A549 (cell line): ENCODE results near the gene PRRC2B.

ENCODE experiments used
- BHLHE40 ChIP-seq: IDR thresholded peaks from 2 replicates; pipeline ENCODE4 v1.6.1; 2012; ENCODE audit warnings: low read depth, low read length, inconsistent platforms
- CBX8 ChIP-seq: fragments of 200-600 bp; sonication (generic); IDR thresholded peaks from 2 replicates; pipeline ENCODE4 v1.6.1; 2016
- EP300 ChIP-seq, 2 experiments: fragments of >200 bp; sonication (Bioruptor Twin); formaldehyde crosslinking; IDR thresholded peaks; 2 replicates in 1 of 2; 3 replicates in 1 of 2; pipeline ENCODE4 v1.6.1; 2016 to 2017
- ESRRA ChIP-seq: fragments of 150-350 bp; IDR thresholded peaks from 2 replicates; pipeline ENCODE4 v1.6.1; 2014; ENCODE audit warnings: mild to moderate bottlenecking, low read length, borderline replicate concordance
- MAFK ChIP-seq: fragments of 450-650 bp; IDR thresholded peaks from 2 replicates; pipeline ENCODE4 v1.6.1; 2014; ENCODE audit not compliant: partially characterized antibody
- MAX ChIP-seq: IDR thresholded peaks from 2 replicates; pipeline ENCODE4 v1.6.1; 2012
- NR3C1 ChIP-seq: fragments of >200 bp; sonication (Bioruptor Twin); formaldehyde crosslinking; IDR thresholded peaks from 3 replicates; pipeline ENCODE4 v1.6.1; 2017
- POLR2A ChIP-seq: IDR thresholded peaks from 2 replicates; pipeline ENCODE4 v1.6.1; 2012; ENCODE audit warnings: mild to moderate bottlenecking, low read length
- RCOR1 ChIP-seq: fragments of 150-350 bp; IDR thresholded peaks from 2 replicates; pipeline ENCODE4 v1.6.1; 2014; ENCODE audit warnings: antibody characterized with exemption, low read length, low read depth
- RFX5 ChIP-seq: fragments of 450-650 bp; IDR thresholded peaks from 2 replicates; pipeline ENCODE4 v1.7.1; 2014; ENCODE audit warnings: antibody characterized with exemption, mild to moderate bottlenecking, moderate library complexity
- ZSCAN20 ChIP-seq: fragments of 250-450 bp; sonication (Bioruptor Pico); IDR thresholded peaks from 2 replicates; pipeline ENCODE4 v1.8.0; 2022; ENCODE audit warnings: mild to moderate bottlenecking, moderate library complexity
- TF ChIP-seq, protein P1 (sequence below): fragments of >200 bp; sonication (Bioruptor Twin); formaldehyde crosslinking; IDR thresholded peaks from 3 replicates; pipeline ENCODE4 v1.5.1; 2016

DNA sequence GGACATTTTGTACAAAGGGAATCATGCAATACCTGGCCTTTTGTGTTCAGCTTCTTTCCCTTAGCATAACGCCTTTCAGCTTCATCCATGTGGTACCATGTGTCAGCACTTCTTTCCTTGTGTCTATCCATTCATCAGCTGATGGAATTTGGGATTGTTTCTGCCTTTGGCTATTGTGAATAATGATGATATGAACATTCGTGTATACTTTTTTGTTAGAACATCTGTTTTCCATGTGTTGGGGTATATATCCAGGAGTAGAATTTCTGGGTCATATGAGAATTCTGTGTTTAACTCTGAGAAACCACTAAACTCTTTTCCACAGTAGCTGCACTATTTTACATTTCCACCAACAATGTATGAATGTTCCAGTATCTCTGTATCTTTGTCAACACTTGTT lies 14.8 kb upstream of the PRRC2B start:
- TF ChIP-seq, protein P1, sequence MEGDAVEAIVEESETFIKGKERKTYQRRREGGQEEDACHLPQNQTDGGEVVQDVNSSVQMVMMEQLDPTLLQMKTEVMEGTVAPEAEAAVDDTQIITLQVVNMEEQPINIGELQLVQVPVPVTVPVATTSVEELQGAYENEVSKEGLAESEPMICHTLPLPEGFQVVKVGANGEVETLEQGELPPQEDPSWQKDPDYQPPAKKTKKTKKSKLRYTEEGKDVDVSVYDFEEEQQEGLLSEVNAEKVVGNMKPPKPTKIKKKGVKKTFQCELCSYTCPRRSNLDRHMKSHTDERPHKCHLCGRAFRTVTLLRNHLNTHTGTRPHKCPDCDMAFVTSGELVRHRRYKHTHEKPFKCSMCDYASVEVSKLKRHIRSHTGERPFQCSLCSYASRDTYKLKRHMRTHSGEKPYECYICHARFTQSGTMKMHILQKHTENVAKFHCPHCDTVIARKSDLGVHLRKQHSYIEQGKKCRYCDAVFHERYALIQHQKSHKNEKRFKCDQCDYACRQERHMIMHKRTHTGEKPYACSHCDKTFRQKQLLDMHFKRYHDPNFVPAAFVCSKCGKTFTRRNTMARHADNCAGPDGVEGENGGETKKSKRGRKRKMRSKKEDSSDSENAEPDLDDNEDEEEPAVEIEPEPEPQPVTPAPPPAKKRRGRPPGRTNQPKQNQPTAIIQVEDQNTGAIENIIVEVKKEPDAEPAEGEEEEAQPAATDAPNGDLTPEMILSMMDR, result no peak
- TF ChIP-seq MAFK (no peak), ESRRA (no peak), MAX (no peak), CBX8 (no peak), ZSCAN20 (no peak), EP300 (IDR thresholded peaks at IDR 0.05) (no peak), RCOR1 (no peak), POLR2A (no peak), NR3C1 (no peak), BHLHE40 (no peak), RFX5 (no peak)
